Vagina (tissue), 2 donors: ENCODE measurements around the gene RNF7. TPM values are rescaled to one million over a fixed set of nuclear protein-coding genes. Genes with fewer than 3 reads are reported as not detected.

ENCODE experiments used
- DNase-seq, 2 donors: peaks; one replicate each; pipeline ENCODE4 v3.0.0-alpha.2; 2017; ENCODE audit errors: extremely low spot score in 2 of 2
- H3K27ac ChIP-seq: fragments of 200-600 bp; sonication (generic); one replicate; pipeline ENCODE4 v1.5.1; 2019
- H3K27me3 ChIP-seq: fragments of 200-600 bp; sonication (generic); one replicate; pipeline ENCODE4 v1.5.1; 2019
- H3K36me3 ChIP-seq, 2 donors: fragments of 200-600 bp; sonication (generic); one replicate each; pipeline ENCODE4 v1.5.1; 2017 to 2019
- H3K4me1 ChIP-seq: fragments of 200-600 bp; sonication (generic); one replicate; pipeline ENCODE4 v1.5.1; 2019
- H3K4me3 ChIP-seq, 2 donors: fragments of 200-600 bp; sonication (generic); 1 replicate in 1 of 2; 2 replicates in 1 of 2; pipeline ENCODE4 v1.5.1; 2016 to 2019
- H3K9me3 ChIP-seq: fragments of 200-600 bp; sonication (generic); one replicate; pipeline ENCODE4 v1.5.1; 2019
- CTCF ChIP-seq, 3 experiments: fragments of 450-650 bp in 2 of 3; fragments of 200-600 bp in 1 of 3; sonication (generic) in 1 of 3; IDR thresholded peaks; one replicate each; pipeline ENCODE4 v1.5.1; 2017 to 2019; ENCODE audit warnings: antibody characterized with exemption in 3 of 3, mild to moderate bottlenecking in 2 of 3, moderate library complexity in 2 of 3
- POLR2A ChIP-seq, 2 donors: fragments of 450-650 bp; IDR thresholded peaks; one replicate each; pipeline ENCODE4 v1.6.1; 2017; ENCODE audit warnings: antibody characterized with exemption in 2 of 2, mild to moderate bottlenecking in 2 of 2, moderate library complexity in 2 of 2
- POLR2AphosphoS5 ChIP-seq, 2 donors: sonication (generic); formaldehyde crosslinking; IDR thresholded peaks; one replicate each; pipeline ENCODE4 v1.9.0; 2017; ENCODE audit warnings: antibody characterized with exemption in 2 of 2, mild to moderate bottlenecking in 2 of 2, low read depth in 1 of 2; ENCODE audit not compliant: insufficient read depth in 1 of 2
- intact Hi-C: fragments of 100-400 bp; cut with DNase I; formaldehyde crosslinking; loops from one replicate; pipeline ENCODE4 v1.15.1; 2023
- total RNA-seq: library from RNA; depleted of rRNA; stranded (reverse); fragments of >200 nt; gene quantifications from one replicate; pipeline ENCODE4 v1.2.3, GENCODE V29; 2016

RNF7 gene
- total RNA-seq, 1 donor from 2014 or later: 57.0 TPM

- H3K36me3 ChIP-seq: no peaks in the 10 kb centered on the region
- DNase-seq: no peak
- TF ChIP-seq POLR2A (IDR thresholded peaks at IDR 0.05) (no peak), POLR2AphosphoS5 (IDR thresholded peaks at IDR 0.05; ENCODE audit: insufficient read depth in 1 of 2, low read depth in 1 of 2) (no peak), CTCF (IDR thresholded peaks at IDR 0.05) (no peak)
- no peaks in the 10 kb centered on the region for H3K9me3 ChIP-seq
- no peaks in the 10 kb centered on the region for H3K27me3 ChIP-seq
- intact Hi-C loops: no loop called here
- no peak overlapping the region for H3K4me3 ChIP-seq
- H3K4me1 ChIP-seq: no peaks in the 10 kb centered on the region
- H3K27ac ChIP-seq: no peak overlapping the region
Measured at GRCh38 chr3:141769221-141769894, 31.3 kb downstream of the RNF7 start.

GRCh38 chr3:141773676-141774075, 35.6 kb downstream of the RNF7 start:
- Histone ChIP-seq H3K9me3 (no peaks in the 10 kb centered on the region), H3K4me1 (no peaks in the 10 kb centered on the region), H3K27me3 (no peaks in the 10 kb centered on the region), H3K27ac (no peak overlapping the region), H3K4me3 (no peak overlapping the region), H3K36me3 (no peaks in the 10 kb centered on the region)
- no peak for TF ChIP-seq POLR2AphosphoS5 (IDR thresholded peaks at IDR 0.05; ENCODE audit: insufficient read depth in 1 of 2, low read depth in 1 of 2)
- no peak for TF ChIP-seq POLR2A (IDR thresholded peaks at IDR 0.05)
- TF ChIP-seq CTCF (IDR thresholded peaks at IDR 0.05): no peak
- no peak for DNase-seq
- intact Hi-C loops: no loop called here

- H3K9me3 ChIP-seq: no peaks in the 10 kb centered on the region
- DNase-seq: no peak
- TF ChIP-seq POLR2A (IDR thresholded peaks at IDR 0.05): no peak
- TF ChIP-seq CTCF (IDR thresholded peaks at IDR 0.05): no peak
- TF ChIP-seq POLR2AphosphoS5 (IDR thresholded peaks at IDR 0.05; ENCODE audit: insufficient read depth in 1 of 2, low read depth in 1 of 2): no peak
- no peak overlapping the region for H3K4me3 ChIP-seq
- no peaks in the 10 kb centered on the region for H3K4me1 ChIP-seq
- H3K27me3 ChIP-seq: no peaks in the 10 kb centered on the region
- no peaks in the 10 kb centered on the region for H3K36me3 ChIP-seq
- H3K27ac ChIP-seq: no peak overlapping the region
- intact Hi-C loops: no loop called here
Measured at GRCh38 chr3:141776376-141776775, 38.3 kb downstream of the RNF7 start.

GRCh38 chr3:141776885-141777284, 38.8 kb downstream of the RNF7 start:
- TF ChIP-seq CTCF (IDR thresholded peaks at IDR 0.05): no peak
- Histone ChIP-seq H3K4me3 (no peak overlapping the region), H3K36me3 (no peaks in the 10 kb centered on the region), H3K4me1 (no peaks in the 10 kb centered on the region), H3K27me3 (no peaks in the 10 kb centered on the region), H3K27ac (no peak overlapping the region), H3K9me3 (no peaks in the 10 kb centered on the region)
- intact Hi-C loops: no loop called here
- peak in 1 of 2 donors; percentile 77 for DNase-seq

GRCh38 chr3:141777957-141778813, 40.1 kb downstream of the RNF7 start:
- H3K4me3 ChIP-seq: no peak overlapping the region
- no peak overlapping the region for H3K27ac ChIP-seq
- no peaks in the 10 kb centered on the region for H3K9me3 ChIP-seq
- H3K4me1 ChIP-seq: no peaks in the 10 kb centered on the region
- DNase-seq: peak in 1 of 2 donors; percentile 71
- no peak for TF ChIP-seq CTCF (IDR thresholded peaks at IDR 0.05)
- TF ChIP-seq POLR2A (IDR thresholded peaks at IDR 0.05): no peak
- no peak for TF ChIP-seq POLR2AphosphoS5 (IDR thresholded peaks at IDR 0.05; ENCODE audit: insufficient read depth in 1 of 2, low read depth in 1 of 2)
- H3K36me3 ChIP-seq: no peaks in the 10 kb centered on the region
- intact Hi-C loops: no loop called here
- H3K27me3 ChIP-seq: no peaks in the 10 kb centered on the region
